GM18517 (cell line): ENCODE data around the gene TAGLN.
"Not testable (repeated sequence)": the region's sequence is repeated elsewhere in the genome, so short reads cannot be mapped to it uniquely, and the experiment has no call there.

ENCODE experiments used
- ATAC-seq: cut with Tn5 transposase; IDR thresholded peaks from one replicate; pipeline ENCODE4 v1.9.1; 2021; ENCODE audit warnings: mild to moderate bottlenecking, moderate library complexity; ENCODE audit not compliant: unreplicated experiment

Gene TAGLN

DNA sequence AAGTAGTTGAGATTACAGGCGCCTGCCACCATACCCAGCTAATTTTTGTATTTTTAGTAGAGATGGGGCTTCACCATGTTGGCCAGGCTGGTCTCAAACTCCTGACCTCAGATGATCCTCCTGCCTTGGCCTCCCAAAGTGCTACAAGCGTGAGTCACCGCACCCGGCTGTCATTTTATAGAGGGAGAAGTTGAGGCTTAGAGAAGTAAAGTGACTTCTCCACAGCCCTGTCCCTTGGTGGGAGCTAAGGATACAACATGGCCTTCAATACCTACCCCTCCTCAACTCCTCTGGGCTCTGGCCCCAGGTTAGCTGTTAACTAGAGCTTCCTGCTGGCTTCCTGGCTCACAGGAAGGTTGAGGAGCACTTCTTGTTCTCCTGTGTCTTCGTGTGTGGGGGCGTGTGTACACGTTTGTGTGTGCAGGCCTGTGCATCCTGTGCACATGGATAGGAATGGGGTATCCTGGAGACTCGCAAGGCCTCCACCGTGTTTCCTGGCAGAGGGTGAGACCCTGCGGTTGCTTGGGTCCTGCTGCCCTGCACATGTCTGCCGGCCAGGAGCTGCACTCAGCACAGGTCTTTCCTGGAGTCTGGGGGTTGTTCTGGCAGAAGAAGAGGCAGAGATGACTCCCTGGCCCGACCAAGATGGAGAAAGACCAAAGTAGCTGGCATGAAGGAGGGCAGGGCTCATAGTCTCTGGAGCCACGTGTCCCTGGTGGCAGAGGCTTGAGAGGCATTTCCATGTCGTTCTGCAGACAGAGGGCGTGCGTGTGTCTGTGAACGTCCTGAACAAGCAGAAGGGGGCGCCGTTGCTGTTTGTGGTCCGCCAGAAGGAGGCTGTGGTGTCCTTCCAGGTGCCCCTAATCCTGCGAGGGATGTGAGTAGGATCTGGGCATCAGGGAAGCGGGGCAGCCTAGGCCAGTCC is 18.2 kb upstream of the TAGLN start:
- no peak for ATAC-seq

GRCh38 chr11:117181586-117182550 is 17.3 kb upstream of the TAGLN start:
- ATAC-seq: no peak

- no peak for ATAC-seq
Observed at GRCh38 chr11:117182551-117182935, 16.6 kb upstream of the TAGLN start.

DNA sequence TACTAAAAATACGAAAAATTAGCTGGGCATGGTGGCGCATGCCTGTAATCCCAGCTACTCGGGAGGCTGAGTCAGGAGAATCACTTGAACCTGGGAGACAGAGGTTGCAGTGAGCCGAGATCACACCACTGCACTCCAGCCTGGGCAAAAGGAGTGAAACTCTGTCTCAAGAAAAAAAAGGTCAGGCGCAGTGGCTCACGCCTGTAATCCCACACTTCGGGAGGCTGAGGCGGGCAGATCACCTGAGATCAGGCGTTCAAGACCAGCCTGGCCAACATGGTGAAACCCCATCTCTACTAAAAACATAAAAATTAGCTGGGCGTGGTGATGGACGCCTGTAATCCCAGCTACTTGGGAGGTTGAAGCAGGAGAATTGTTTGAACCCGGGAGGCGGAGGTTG is 16.0 kb upstream of the TAGLN start:
- ATAC-seq: not testable (repeated sequence)

GRCh38 chr11:117183724-117184349 is 15.3 kb upstream of the TAGLN start:
- no peak for ATAC-seq

DNA sequence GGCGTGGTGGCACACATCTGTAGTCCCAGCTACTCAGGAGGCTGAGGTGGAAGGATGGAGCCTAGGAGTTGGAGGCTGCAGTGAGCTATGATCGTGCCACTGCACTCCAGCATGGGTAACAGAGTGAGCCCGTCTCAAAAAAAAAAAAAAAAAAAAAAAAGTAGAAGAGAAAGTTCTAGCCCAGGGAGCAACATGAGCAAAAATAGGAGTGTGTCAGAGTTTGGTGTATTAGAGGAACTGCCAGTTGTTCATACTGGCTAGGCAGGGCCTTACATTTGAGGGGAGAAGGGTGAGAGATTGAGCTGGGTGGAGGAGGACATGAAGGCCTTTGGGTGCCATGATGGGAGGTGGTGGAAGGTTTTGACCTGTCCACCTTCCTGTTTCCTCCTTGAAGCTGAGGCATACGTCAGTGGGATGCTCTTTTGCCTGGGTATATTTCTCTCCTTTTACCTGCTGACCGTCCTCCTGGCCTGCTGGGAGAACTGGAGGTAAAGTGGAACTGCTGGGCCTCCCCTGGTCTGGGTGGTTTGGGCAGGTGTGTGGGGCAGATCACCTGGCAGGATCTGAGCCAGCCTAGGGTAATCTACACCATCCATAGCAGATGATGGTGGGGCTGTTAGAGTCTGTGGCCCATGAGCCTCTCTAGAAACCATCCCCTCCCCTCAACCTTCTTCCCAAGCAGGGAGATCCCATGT is 13.3 kb upstream of the TAGLN start:
- no peak for ATAC-seq

- no peak for ATAC-seq
Observed at GRCh38 chr11:117186431-117186761, 12.8 kb upstream of the TAGLN start.

DNA sequence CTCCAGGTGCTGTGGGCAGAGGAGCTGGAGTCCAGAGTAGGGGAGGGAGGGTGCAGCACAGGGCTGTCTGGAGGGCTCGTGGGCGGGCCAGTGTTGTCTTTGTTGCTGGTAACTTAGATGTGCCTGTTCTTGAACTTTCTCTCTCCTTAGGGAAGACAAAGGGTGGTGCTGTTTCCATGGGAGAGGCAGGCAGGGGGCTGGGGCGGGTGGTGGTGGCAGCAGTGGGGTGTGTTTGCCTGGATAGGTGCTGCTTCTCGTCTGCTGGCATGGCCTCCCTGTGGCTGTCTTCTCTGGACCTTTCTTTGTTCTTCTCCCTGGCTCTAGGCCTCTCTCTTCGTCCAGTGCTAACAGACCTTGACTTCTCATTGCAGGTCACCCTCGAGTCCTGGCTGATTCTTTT is 12.2 kb upstream of the TAGLN start:
- ATAC-seq: no peak

GRCh38 chr11:117187428-117187798 is 11.8 kb upstream of the TAGLN start:
- ATAC-seq: no peak

GRCh38 chr11:117187799-117188481 is 11.2 kb upstream of the TAGLN start:
- no peak for ATAC-seq

- ATAC-seq: no peak
Observed at GRCh38 chr11:117188620-117189081, 10.5 kb upstream of the TAGLN start.

GRCh38 chr11:117189191-117189940 is 9.8 kb upstream of the TAGLN start:
- ATAC-seq: no peak

DNA sequence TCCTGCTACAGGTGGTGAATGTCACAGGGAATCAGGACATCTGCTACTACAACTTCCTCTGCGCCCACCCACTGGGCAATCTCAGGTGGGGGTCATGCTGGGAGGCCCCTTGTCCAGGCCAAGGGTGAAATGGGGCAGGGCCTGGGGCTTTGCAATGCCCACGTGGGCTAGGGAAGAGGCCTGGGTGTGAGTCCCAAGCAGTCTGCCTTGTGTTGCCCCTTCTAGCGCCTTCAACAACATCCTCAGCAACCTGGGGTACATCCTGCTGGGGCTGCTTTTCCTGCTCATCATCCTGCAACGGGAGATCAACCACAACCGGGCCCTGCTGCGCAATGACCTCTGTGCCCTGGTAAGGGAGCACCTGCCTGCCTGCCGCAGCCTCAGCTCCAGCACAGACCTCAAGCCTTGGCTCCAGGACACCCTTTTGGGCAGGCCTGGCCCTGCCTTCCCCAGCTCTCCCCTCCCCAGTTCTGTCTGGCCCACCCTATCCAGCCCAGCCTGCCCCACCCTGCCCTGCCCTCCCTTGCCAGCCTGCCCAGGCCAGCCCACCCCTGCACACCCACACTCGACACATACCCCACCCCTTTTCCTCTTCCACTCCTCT is 9.1 kb upstream of the TAGLN start:
- no peak for ATAC-seq

DNA sequence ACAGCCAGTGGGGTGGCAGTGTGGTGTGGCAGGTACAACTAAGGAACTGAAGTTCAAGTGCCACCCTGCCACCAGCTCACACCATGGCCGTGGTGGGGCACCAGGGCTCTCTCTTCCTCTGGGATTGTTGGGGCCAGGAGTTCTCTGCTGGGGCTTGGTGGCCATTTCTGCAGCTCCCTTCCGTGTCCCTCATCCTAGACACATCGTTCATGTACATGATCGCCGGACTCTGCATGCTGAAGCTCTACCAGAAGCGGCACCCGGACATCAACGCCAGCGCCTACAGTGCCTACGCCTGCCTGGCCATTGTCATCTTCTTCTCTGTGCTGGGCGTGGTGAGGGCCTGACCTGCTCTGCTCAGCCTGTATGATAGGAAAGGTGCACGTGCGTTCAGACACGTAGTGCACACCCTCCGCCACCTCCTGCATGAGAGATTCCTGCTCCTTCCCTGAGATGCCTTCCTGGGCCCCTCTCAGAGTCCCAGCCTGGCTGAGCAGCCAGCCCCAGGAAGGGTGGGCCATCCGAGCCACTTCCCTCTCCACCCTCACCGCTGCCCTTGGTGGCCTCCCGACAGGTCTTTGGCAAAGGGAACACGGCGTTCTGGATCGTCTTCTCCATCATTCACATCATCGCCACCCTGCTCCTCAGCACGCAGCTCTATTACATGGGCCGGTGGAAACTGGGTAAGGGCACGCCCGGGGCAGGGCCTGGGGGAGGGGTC is 7.3 kb upstream of the TAGLN start:
- no peak for ATAC-seq

DNA sequence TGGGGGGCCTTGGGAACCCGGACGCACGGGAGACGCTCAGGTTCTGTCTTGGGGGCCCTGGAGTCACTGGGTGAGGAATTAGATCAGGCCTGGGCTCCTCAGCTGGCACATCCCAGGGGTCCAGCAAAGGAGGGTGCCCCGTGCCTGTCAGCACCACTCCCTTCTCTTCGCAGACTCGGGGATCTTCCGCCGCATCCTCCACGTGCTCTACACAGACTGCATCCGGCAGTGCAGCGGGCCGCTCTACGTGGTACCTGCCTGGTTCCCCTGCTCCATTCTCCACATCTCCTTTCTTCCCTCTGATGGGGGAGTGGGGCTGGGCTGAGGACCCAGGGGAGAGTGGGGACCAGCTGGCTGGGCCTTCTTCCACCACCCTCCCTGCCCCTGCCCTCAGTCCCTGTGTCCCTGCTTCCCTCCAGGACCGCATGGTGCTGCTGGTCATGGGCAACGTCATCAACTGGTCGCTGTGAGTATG is 6.7 kb upstream of the TAGLN start:
- no peak for ATAC-seq

GRCh38 chr11:117193130-117194020 is 5.8 kb upstream of the TAGLN start:
- ATAC-seq: no peak

GRCh38 chr11:117194267-117194666 is 4.9 kb upstream of the TAGLN start:
- no peak for ATAC-seq
